Testis (tissue), 2 donors: ENCODE measurements around the gene POLRMT.

ENCODE experiments used
- POLR2A ChIP-seq: fragments of 450-650 bp; IDR thresholded peaks from one replicate; pipeline ENCODE4 v1.6.1; 2017; ENCODE audit warnings: antibody characterized with exemption, mild to moderate bottlenecking, moderate library complexity
- TF ChIP-seq, protein P1 (sequence below), 3 experiments: fragments of 450-650 bp in 2 of 3; fragments of 200-600 bp in 1 of 3; sonication (generic) in 1 of 3; IDR thresholded peaks; one replicate each; pipeline ENCODE4 v1.5.1; 2016 to 2019; ENCODE audit warnings: antibody characterized with exemption in 3 of 3, mild to moderate bottlenecking in 2 of 3, moderate library complexity in 1 of 3

DNA sequence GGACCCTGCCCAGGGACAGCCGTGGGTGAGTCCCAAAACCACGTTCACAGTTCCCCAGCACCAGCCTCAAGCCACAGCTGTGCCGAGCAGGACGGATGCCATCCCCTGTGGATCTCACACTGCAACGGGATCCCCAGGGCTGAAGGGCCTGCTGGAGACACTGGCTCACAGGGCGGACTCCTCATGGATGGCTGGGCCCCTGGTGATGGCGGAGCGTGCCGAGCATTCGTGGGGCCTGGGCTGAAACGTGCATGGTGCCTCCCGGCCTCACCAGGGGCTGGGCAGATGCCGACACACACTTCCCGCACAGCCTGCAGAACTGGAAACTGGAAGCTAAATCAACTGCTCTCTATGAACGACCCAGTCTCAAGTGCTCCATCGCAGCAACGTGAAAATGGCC lies 20.1 kb upstream of the POLRMT start:
- TF ChIP-seq, protein P1, sequence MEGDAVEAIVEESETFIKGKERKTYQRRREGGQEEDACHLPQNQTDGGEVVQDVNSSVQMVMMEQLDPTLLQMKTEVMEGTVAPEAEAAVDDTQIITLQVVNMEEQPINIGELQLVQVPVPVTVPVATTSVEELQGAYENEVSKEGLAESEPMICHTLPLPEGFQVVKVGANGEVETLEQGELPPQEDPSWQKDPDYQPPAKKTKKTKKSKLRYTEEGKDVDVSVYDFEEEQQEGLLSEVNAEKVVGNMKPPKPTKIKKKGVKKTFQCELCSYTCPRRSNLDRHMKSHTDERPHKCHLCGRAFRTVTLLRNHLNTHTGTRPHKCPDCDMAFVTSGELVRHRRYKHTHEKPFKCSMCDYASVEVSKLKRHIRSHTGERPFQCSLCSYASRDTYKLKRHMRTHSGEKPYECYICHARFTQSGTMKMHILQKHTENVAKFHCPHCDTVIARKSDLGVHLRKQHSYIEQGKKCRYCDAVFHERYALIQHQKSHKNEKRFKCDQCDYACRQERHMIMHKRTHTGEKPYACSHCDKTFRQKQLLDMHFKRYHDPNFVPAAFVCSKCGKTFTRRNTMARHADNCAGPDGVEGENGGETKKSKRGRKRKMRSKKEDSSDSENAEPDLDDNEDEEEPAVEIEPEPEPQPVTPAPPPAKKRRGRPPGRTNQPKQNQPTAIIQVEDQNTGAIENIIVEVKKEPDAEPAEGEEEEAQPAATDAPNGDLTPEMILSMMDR (IDR thresholded peaks at IDR 0.05), result no peak
- no peak for TF ChIP-seq POLR2A
